H1 (cell line): ENCODE measurements around the gene SMIM32. TPM values are rescaled to one million over a fixed set of nuclear protein-coding genes. Genes with fewer than 3 reads are reported as not detected.

ENCODE experiments used
- CTCF ChIA-PET: fragments of 300-600 bp; sonication (Branson Sonifier 250); formaldehyde crosslinking; loops from one replicate; lab custom pipeline; 2021; ENCODE audit not compliant: partially characterized antibody; lab: Charles Lee
- POLR2A ChIA-PET: fragments of 300-600 bp; sonication (Branson Sonifier 250); formaldehyde crosslinking; loops from one replicate; lab custom pipeline; 2021; ENCODE audit warnings: inconsistent platforms; ENCODE audit not compliant: partially characterized antibody; lab: Charles Lee
- DNase-seq, 2 experiments: peaks; one replicate each; pipeline versions ENCODE4 v3.0.0 to v3.0.0-alpha.2; 2010 to 2022; ENCODE audit warnings: low spot score in 2 of 2, low read depth in 1 of 2, mixed read lengths in 1 of 2
- FAIRE-seq: peaks from 2 replicates; lab custom pipeline; 2011; peaks lifted over from hg19 to GRCh38; lab: Jason Lieb, UNC
- H2AFZ ChIP-seq: 2 replicates; pipeline ENCODE4 v1.8.1; 2012; ENCODE audit warnings: low read length, inconsistent platforms
- H2AK5ac ChIP-seq: 2 replicates; pipeline ENCODE4 v1.6.1; 2013; ENCODE audit warnings: low read depth, low read length
- H2BK120ac ChIP-seq: replicated peaks from 2 replicates; pipeline ENCODE3; 2013; ENCODE audit warnings: low read depth, low read length, inconsistent platforms
- H2BK12ac ChIP-seq: 2 replicates; pipeline ENCODE4 v1.6.1; 2013; ENCODE audit warnings: low read depth, low read length
- H2BK15ac ChIP-seq: 2 replicates; pipeline ENCODE4 v1.6.1; 2013; ENCODE audit warnings: low read length
- H2BK20ac ChIP-seq: 2 replicates; pipeline ENCODE4 v1.6.1; 2013; ENCODE audit warnings: low read length
- H2BK5ac ChIP-seq: 2 replicates; pipeline ENCODE4 v1.6.1; 2013; ENCODE audit warnings: low read depth, low read length
- H3K14ac ChIP-seq: 2 replicates; pipeline ENCODE4 v1.6.1; 2013; ENCODE audit warnings: inconsistent platforms; ENCODE audit not compliant: insufficient read length
- H3K18ac ChIP-seq: 2 replicates; pipeline ENCODE4 v1.6.1; 2013; ENCODE audit warnings: low read length; ENCODE audit errors: extremely low read depth
- H3K23ac ChIP-seq: 2 replicates; pipeline ENCODE4 v1.6.1; 2013; ENCODE audit warnings: inconsistent platforms; ENCODE audit not compliant: insufficient read length
- H3K23me2 ChIP-seq: 2 replicates; pipeline ENCODE4 v1.6.1; 2013; ENCODE audit warnings: low read depth, low read length
- H3K27ac ChIP-seq: 2 replicates; pipeline ENCODE4 v1.6.1; 2011; ENCODE audit warnings: low read depth, low read length, inconsistent platforms
- H3K27me3 ChIP-seq, 4 experiments: replicated peaks in 1 of 4; 1 replicate in 1 of 4; 2 replicates in 3 of 4; pipeline versions ENCODE4 v1.6.1 to v1.8.1; 2011 to 2013; ENCODE audit warnings: low read length in 3 of 4, mild to moderate bottlenecking in 3 of 4, inconsistent platforms in 2 of 4, mixed read lengths in 2 of 4, moderate library complexity in 1 of 4; ENCODE audit not compliant: control insufficient read depth in 3 of 4, insufficient read depth in 3 of 4; ENCODE audit errors: extremely low read depth in 1 of 4
- H3K36me3 ChIP-seq, 4 experiments: 2 replicates each; pipeline versions ENCODE4 v1.6.1 to v1.8.1; 2011 to 2013; ENCODE audit warnings: mild to moderate bottlenecking in 4 of 4, low read length in 3 of 4, moderate library complexity in 2 of 4, control low read depth in 1 of 4, inconsistent platforms in 1 of 4; ENCODE audit not compliant: insufficient read depth in 4 of 4, control insufficient read depth in 2 of 4
- H3K4ac ChIP-seq: replicated peaks from 2 replicates; pipeline ENCODE3; 2013; ENCODE audit warnings: low read length, low read depth, mixed read lengths, inconsistent platforms; ENCODE audit not compliant: insufficient read length
- H3K4me1 ChIP-seq, 4 experiments: replicated peaks in 1 of 4; 1 replicate in 1 of 4; 2 replicates in 3 of 4; pipeline versions ENCODE4 v1.6.1 to v1.8.1; 2011 to 2013; ENCODE audit warnings: low read length in 3 of 4, inconsistent platforms in 2 of 4, mixed read lengths in 1 of 4; ENCODE audit not compliant: insufficient read depth in 4 of 4, control insufficient read depth in 3 of 4
- H3K4me2 ChIP-seq, 2 experiments: 2 replicates each; pipeline versions ENCODE4 v1.6.1 to v1.8.1; 2011 to 2013; ENCODE audit warnings: low read depth in 2 of 2, low read length in 2 of 2, control low read depth in 1 of 2, inconsistent platforms in 1 of 2, mild to moderate bottlenecking in 1 of 2; ENCODE audit not compliant: insufficient read depth in 1 of 2
- H3K4me3 ChIP-seq, 4 experiments: fragments of 200-600, 300-600 bp in 1 of 4; sonication (generic), shearing (Covaris generic), sonication (Bioruptor Twin) in 1 of 4; 2 replicates each; pipeline versions ENCODE4 v1.5.1 to v1.8.1; 2011 to 2016; ENCODE audit warnings: low read length in 4 of 4, low read depth in 3 of 4, control low read depth in 2 of 4, inconsistent platforms in 2 of 4, mild to moderate bottlenecking in 2 of 4, mixed read lengths in 1 of 4, moderate library complexity in 1 of 4; ENCODE audit not compliant: insufficient read depth in 2 of 4; ENCODE audit errors: extremely low read depth in 1 of 4
- H3K56ac ChIP-seq: replicated peaks from 2 replicates; pipeline ENCODE3; 2013; ENCODE audit warnings: low read depth, mild to moderate bottlenecking, mixed read lengths, low read length, inconsistent platforms; ENCODE audit not compliant: insufficient read length
- H3K79me1 ChIP-seq: 2 replicates; pipeline ENCODE4 v1.6.1; 2013; ENCODE audit warnings: low read depth, low read length, control low read depth
- H3K79me2 ChIP-seq, 2 experiments: 2 replicates each; pipeline versions ENCODE4 v1.6.1 to v1.8.1; 2012 to 2013; ENCODE audit warnings: low read length in 2 of 2, mild to moderate bottlenecking in 2 of 2, inconsistent platforms in 1 of 2; ENCODE audit not compliant: insufficient read depth in 2 of 2, control insufficient read depth in 1 of 2
- H3K9ac ChIP-seq, 4 experiments: replicated peaks in 1 of 4; 1 replicate in 1 of 4; 2 replicates in 3 of 4; pipeline versions ENCODE4 v1.6.1 to v1.8.1; 2011 to 2013; ENCODE audit warnings: low read depth in 3 of 4, low read length in 3 of 4, control low read depth in 2 of 4, mild to moderate bottlenecking in 2 of 4, moderate library complexity in 2 of 4, inconsistent platforms in 1 of 4; ENCODE audit errors: extremely low read depth in 1 of 4
- H3K9me3 ChIP-seq, 2 experiments: 2 replicates each; pipeline versions ENCODE4 v1.6.1 to v1.8.1; 2012 to 2013; ENCODE audit warnings: mild to moderate bottlenecking in 2 of 2, moderate library complexity in 2 of 2, control low read depth in 1 of 2, inconsistent platforms in 1 of 2, low read depth in 1 of 2, low read length in 1 of 2, mixed read lengths in 1 of 2; ENCODE audit not compliant: insufficient read depth in 2 of 2
- H4K20me1 ChIP-seq, 2 experiments: replicated peaks in 1 of 2; 2 replicates each; pipeline versions ENCODE3 to v1.8.1; 2011 to 2013; ENCODE audit warnings: inconsistent platforms in 2 of 2, low read length in 2 of 2, mild to moderate bottlenecking in 1 of 2; ENCODE audit not compliant: insufficient read depth in 2 of 2, control insufficient read depth in 1 of 2
- H4K5ac ChIP-seq: 2 replicates; pipeline ENCODE4 v1.6.1; 2013; ENCODE audit warnings: low read length, low read depth, mixed read lengths, inconsistent platforms; ENCODE audit not compliant: insufficient read length
- H4K8ac ChIP-seq: 2 replicates; pipeline ENCODE4 v1.8.0; 2013; ENCODE audit warnings: mild to moderate bottlenecking, moderate library complexity, low read length, inconsistent platforms; ENCODE audit not compliant: insufficient read depth; ENCODE audit errors: extremely low read depth
- H4K91ac ChIP-seq: replicated peaks from 2 replicates; pipeline ENCODE3; 2013; ENCODE audit warnings: low read length, mixed read lengths, inconsistent platforms; ENCODE audit not compliant: insufficient read length
- CHD1 ChIP-seq: IDR thresholded peaks from 2 replicates; pipeline ENCODE4 v1.6.1; 2012; ENCODE audit warnings: low read depth, low read length, improper control_type of control experiment
- MAFK ChIP-seq: IDR thresholded peaks from 2 replicates; pipeline ENCODE4 v1.6.1; 2012; ENCODE audit warnings: low read depth, mild to moderate bottlenecking, improper control_type of control experiment, low read length
- TCF12 ChIP-seq: IDR thresholded peaks from 2 replicates; pipeline ENCODE4 v1.6.1; 2011; ENCODE audit warnings: low read depth, mild to moderate bottlenecking, low read length
- WGBS, 2 experiments: shearing (Covaris generic) in 1 of 2; methylation state at CpG; one replicate each; pipeline versions ENCODE4 v1.1.6 to v1.1.7; 2013 to 2015; ENCODE audit warnings: low lambda C conversion rate in 2 of 2, mixed read lengths in 2 of 2, inconsistent platforms in 1 of 2, low coverage in 1 of 2, missing lambda C conversion rate in 1 of 2; ENCODE audit not compliant: insufficient replicate concordance in 2 of 2, insufficient coverage in 1 of 2, insufficient read length in 1 of 2; ENCODE audit errors: extremely low coverage in 1 of 2, missing lambda C conversion rate in 1 of 2; 5-methylcytosine and 5-hydroxymethylcytosine counted together
- polyA plus RNA-seq, 7 experiments: library from polyadenylated mRNA; depleted of rRNA in 3 of 7; stranded (reverse) in 5 of 7; unstranded in 2 of 7; fragments of >200 nt in 5 of 7; fragments of 200-250 nt in 2 of 7; gene quantifications; 1 replicate in 5 of 7; 2 replicates in 1 of 7; 4 replicates in 1 of 7; pipeline versions ENCODE4 v1.2.1 to v1.2.3, GENCODE V29; 2011 to 2013; ENCODE audit warnings: missing spikeins in 2 of 7, mixed read lengths in 2 of 7
- total RNA-seq: library from RNA; stranded (reverse); fragmentation: NEBNext Ultra II Directional; extraction: Animal tissue kit (Norgen Biotek cat#: 25700); gene quantifications from 2 replicates; pipeline ENCODE4 v1.2.1, GENCODE V29; 2021

The SMIM32 gene
- total and polyA plus RNA-seq, 2 of the 8 experiments (the other 6 are each of a cell fraction or from before 2014, with no cell fraction given), result 0.09 to 0.22 TPM

GRCh38 chr5:136242136-136242535 lies 49.2 kb upstream of the SMIM32 start:
- TF ChIP-seq MAFK (no peak), TCF12 (no peak), CHD1 (no peak)
- CTCF ChIA-PET, result interaction anchor here (1.4 kb wide), 1 partner anchor 533 kb away, joined by 3 read pairs; no protein-coding TSS in a partner anchor
- H2BK5ac ChIP-seq, result no peak overlapping the region
- no peak overlapping the region for H3K4ac ChIP-seq
- H2AFZ ChIP-seq, result no peak overlapping the region
- no peaks in the 10 kb centered on the region; a peak in 1 of 7 replicates for H3K27me3 ChIP-seq
- H4K20me1 ChIP-seq, result no peaks in the 10 kb centered on the region
- FAIRE-seq, result no peak
- no peak overlapping the region for H3K23ac ChIP-seq
- H4K8ac ChIP-seq, result no peak overlapping the region
- DNase-seq, result no peak
- H2AK5ac ChIP-seq, result no peak overlapping the region
- H4K91ac ChIP-seq, result no peak overlapping the region
- no peak overlapping the region for H2BK20ac ChIP-seq
- H3K79me1 ChIP-seq, result no peaks in the 10 kb centered on the region
- H3K4me3 ChIP-seq, result no peak overlapping the region
- no peaks in the 10 kb centered on the region for H3K23me2 ChIP-seq
- no peaks in the 10 kb centered on the region for H3K9me3 ChIP-seq
- H3K9ac ChIP-seq, result no peak overlapping the region
- H4K5ac ChIP-seq, result no peak overlapping the region
- no peaks in the 10 kb centered on the region for H3K4me1 ChIP-seq
- H3K14ac ChIP-seq, result no peak overlapping the region
- no peak overlapping the region for H2BK15ac ChIP-seq
- no peak overlapping the region for H3K56ac ChIP-seq
- H3K4me2 ChIP-seq, result no peak overlapping the region
- H3K18ac ChIP-seq, result no peak overlapping the region
- H2BK12ac ChIP-seq, result no peak overlapping the region
- POLR2A ChIA-PET, result no interaction called here
- H3K79me2 ChIP-seq, result no peaks in the 10 kb centered on the region
- H3K27ac ChIP-seq, result no peak overlapping the region
- H3K36me3 ChIP-seq, result no peaks in the 10 kb centered on the region
- no peak overlapping the region for H2BK120ac ChIP-seq
- WGBS, 2 experiments, result 87% methylated on average over 1 of the region's 1 CpG; no CpG with 5 or more reads in 1 of the 2 experiments
